Activated CD4-positive, CD25-positive, alpha-beta regulatory T cell treated with anti-CD3 and anti-CD28 coated beads, Interleukin-2, amount 50 U/mL, for 24 hours (primary cell): Measurements from ENCODE around the gene ATAD2B.
"Not testable (repeated sequence)": the region's sequence is repeated elsewhere in the genome, so short reads cannot be mapped to it uniquely, and the experiment has no call there.

Experiments
- ATAC-seq, 2 donors: fragments of 150-1000 bp; cut with Tn5 transposase; one replicate each; pipeline ENCODE4 v1.10.0; 2021; ENCODE audit warnings: mild to moderate bottlenecking in 1 of 2, moderate library complexity in 1 of 2

The ATAD2B gene

GRCh38 chr2:23782646-23783045 is 144.3 kb downstream of the ATAD2B start:
- no peak for ATAC-seq

GRCh38 chr2:23782126-23782525 is 144.8 kb downstream of the ATAD2B start:
- ATAC-seq, result no peak

- not testable (repeated sequence) for ATAC-seq
Measured at GRCh38 chr2:23780465-23780864, 146.5 kb downstream of the ATAD2B start.

GRCh38 chr2:23777826-23778225 is 149.1 kb downstream of the ATAD2B start:
- no peak for ATAC-seq

- ATAC-seq, result no peak
Measured at GRCh38 chr2:23776021-23776420, 150.9 kb downstream of the ATAD2B start.

GRCh38 chr2:23772684-23773083 is 154.2 kb downstream of the ATAD2B start:
- no peak for ATAC-seq

- ATAC-seq, result no peak
Measured at GRCh38 chr2:23772056-23772455, 154.9 kb downstream of the ATAD2B start.

GRCh38 chr2:23769364-23769763 is 157.6 kb downstream of the ATAD2B start:
- ATAC-seq, result no peak

GRCh38 chr2:23767876-23768621 is 158.9 kb downstream of the ATAD2B start:
- no peak for ATAC-seq

GRCh38 chr2:23762141-23762540 is 164.8 kb downstream of the ATAD2B start:
- ATAC-seq, result no peak

GRCh38 chr2:23761638-23762037 is 165.3 kb downstream of the ATAD2B start:
- no peak for ATAC-seq

GRCh38 chr2:23760736-23761135 is 166.2 kb downstream of the ATAD2B start:
- ATAC-seq, result no peak

GRCh38 chr2:23757686-23758433 is 169.1 kb downstream of the ATAD2B start:
- ATAC-seq, result no peak

- ATAC-seq, result no peak
Measured at GRCh38 chr2:23756593-23757292, 170.2 kb downstream of the ATAD2B start.

GRCh38 chr2:23754970-23755369 is 172.0 kb downstream of the ATAD2B start:
- no peak for ATAC-seq

- ATAC-seq, result no peak
Measured at GRCh38 chr2:23753291-23754010, 173.5 kb downstream of the ATAD2B start.

- ATAC-seq, result no peak
Measured at GRCh38 chr2:23751747-23752265, 175.1 kb downstream of the ATAD2B start.

GRCh38 chr2:23746141-23746863 is 180.6 kb downstream of the ATAD2B start:
- ATAC-seq, result no peak

GRCh38 chr2:23745726-23746105 is 181.2 kb downstream of the ATAD2B start:
- ATAC-seq, result no peak

GRCh38 chr2:23745068-23745725 is 181.7 kb downstream of the ATAD2B start:
- ATAC-seq, result no peak

- not testable (repeated sequence) for ATAC-seq
Measured at GRCh38 chr2:23736783-23737182, 190.1 kb downstream of the ATAD2B start.
